Measurements from ENCODE around the gene KCTD21.

DNA sequence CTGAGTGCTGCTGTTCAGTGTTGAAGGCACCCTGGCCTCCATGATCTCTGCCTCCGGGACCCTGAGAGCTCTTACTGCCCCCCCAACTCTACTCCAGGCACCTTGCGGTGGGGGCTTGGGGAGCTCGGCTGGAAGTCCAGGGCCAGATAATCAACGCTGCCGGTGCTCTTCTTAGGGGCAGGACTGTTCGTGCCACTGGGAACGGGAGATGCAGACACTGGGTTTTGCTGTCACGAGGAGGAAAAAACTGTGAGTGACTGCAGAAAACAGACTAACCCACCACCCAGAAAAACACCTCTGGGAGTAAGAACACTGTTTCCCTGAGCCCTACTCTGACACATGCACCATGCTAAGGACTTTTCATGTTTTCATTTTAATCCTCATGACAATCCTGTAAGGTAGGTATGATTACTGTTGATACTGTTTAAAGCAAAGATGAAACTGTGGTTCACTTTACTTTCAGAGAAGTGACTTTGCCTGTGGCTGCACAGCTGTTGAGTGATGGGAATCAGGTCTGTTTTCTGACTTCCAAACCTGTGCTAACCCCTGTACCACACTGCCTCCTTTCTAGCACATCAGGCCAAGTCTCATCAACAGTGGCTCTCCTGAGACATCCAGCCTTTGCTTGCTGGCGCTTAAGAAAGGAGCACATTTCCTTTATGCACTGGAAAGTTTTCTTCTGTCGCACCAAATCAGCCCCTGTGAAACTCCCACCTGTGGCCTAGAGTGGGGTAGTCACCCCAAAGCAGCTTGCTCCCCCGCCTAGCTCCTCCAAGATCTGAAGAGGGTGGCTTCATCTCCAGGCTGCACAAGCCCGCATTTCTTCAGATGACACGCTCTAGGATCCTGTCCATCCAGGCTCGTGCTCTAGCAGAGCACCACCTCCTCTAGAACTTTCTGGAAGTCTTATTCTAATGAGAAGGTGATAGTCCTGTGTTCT is 32.1 kb upstream of the KCTD21 start:
- TF ChIP-seq POLR2A (IDR thresholded peaks at IDR 0.05) = no peak
- TF ChIP-seq, protein P1, sequence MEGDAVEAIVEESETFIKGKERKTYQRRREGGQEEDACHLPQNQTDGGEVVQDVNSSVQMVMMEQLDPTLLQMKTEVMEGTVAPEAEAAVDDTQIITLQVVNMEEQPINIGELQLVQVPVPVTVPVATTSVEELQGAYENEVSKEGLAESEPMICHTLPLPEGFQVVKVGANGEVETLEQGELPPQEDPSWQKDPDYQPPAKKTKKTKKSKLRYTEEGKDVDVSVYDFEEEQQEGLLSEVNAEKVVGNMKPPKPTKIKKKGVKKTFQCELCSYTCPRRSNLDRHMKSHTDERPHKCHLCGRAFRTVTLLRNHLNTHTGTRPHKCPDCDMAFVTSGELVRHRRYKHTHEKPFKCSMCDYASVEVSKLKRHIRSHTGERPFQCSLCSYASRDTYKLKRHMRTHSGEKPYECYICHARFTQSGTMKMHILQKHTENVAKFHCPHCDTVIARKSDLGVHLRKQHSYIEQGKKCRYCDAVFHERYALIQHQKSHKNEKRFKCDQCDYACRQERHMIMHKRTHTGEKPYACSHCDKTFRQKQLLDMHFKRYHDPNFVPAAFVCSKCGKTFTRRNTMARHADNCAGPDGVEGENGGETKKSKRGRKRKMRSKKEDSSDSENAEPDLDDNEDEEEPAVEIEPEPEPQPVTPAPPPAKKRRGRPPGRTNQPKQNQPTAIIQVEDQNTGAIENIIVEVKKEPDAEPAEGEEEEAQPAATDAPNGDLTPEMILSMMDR (IDR thresholded peaks at IDR 0.05) = no peak
- TF ChIP-seq POLR2AphosphoS5 (IDR thresholded peaks at IDR 0.05) = no peak
